OCI-LY7 (cell line): Measurements from ENCODE around the gene FBXO36.

Experiments used
- EZH2phosphoT487 ChIP-seq: fragments of 200-600 bp; sonication (generic); IDR thresholded peaks from 2 replicates; pipeline ENCODE4 v1.6.1; 2018; ENCODE audit warnings: low read depth, borderline replicate concordance, mild to moderate bottlenecking, mixed run types, antibody characterized with exemption, low read length, moderate library complexity, mixed read lengths
- TF ChIP-seq, protein P1 (sequence below): fragments of 200-600 bp; sonication (generic); conservative IDR thresholded peaks from 2 replicates; pipeline ENCODE4 v1.5.1; 2014; ENCODE audit warnings: mild to moderate bottlenecking, antibody characterized with exemption, low read length, moderate library complexity, mixed read lengths

- TF ChIP-seq, protein P1, sequence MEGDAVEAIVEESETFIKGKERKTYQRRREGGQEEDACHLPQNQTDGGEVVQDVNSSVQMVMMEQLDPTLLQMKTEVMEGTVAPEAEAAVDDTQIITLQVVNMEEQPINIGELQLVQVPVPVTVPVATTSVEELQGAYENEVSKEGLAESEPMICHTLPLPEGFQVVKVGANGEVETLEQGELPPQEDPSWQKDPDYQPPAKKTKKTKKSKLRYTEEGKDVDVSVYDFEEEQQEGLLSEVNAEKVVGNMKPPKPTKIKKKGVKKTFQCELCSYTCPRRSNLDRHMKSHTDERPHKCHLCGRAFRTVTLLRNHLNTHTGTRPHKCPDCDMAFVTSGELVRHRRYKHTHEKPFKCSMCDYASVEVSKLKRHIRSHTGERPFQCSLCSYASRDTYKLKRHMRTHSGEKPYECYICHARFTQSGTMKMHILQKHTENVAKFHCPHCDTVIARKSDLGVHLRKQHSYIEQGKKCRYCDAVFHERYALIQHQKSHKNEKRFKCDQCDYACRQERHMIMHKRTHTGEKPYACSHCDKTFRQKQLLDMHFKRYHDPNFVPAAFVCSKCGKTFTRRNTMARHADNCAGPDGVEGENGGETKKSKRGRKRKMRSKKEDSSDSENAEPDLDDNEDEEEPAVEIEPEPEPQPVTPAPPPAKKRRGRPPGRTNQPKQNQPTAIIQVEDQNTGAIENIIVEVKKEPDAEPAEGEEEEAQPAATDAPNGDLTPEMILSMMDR: no peak
- TF ChIP-seq EZH2phosphoT487: no peak
These were observed 48.1 kb downstream of the FBXO36 start for GRCh38 chr2:229970406-229970805.
